ENCODE data around the gene THAP4.

The THAP4 gene

DNA sequence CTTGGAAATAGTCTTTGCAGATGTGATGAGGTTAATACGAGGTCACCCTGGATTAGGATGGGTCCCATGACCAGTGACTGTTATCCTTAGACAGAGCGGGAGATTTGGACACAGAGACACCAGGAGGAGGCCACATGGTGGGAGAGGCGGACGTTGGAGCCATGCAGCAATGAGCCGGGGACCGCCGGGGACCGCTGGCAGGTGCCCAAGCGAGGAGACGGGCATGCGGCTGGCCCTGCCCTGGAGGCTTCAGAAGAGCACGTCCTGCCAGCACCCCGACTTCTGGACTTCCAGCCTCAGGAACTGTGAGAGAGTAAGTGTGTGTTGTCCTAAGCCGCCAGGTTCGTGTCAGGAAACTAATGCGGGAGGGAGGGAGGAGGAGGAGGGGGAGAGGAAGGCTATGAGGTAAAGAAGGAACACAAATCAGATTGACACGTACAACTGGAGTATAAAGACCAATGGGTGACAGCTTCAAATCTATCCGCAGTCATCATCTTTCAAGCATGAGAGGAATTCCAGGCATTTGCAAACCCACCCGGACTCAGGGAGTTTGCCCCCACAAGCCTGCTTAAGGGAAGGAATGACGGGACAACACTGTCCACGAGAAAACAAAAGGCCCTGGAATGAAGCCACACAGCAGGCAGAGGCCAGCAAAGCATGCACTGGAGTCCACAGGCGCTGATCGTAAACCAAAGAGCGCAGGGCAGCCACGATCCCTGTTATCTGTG lies 90.0 kb downstream of the THAP4 start:
- DNase-seq (ENCODE audit: low read depth), result no peak

DNA sequence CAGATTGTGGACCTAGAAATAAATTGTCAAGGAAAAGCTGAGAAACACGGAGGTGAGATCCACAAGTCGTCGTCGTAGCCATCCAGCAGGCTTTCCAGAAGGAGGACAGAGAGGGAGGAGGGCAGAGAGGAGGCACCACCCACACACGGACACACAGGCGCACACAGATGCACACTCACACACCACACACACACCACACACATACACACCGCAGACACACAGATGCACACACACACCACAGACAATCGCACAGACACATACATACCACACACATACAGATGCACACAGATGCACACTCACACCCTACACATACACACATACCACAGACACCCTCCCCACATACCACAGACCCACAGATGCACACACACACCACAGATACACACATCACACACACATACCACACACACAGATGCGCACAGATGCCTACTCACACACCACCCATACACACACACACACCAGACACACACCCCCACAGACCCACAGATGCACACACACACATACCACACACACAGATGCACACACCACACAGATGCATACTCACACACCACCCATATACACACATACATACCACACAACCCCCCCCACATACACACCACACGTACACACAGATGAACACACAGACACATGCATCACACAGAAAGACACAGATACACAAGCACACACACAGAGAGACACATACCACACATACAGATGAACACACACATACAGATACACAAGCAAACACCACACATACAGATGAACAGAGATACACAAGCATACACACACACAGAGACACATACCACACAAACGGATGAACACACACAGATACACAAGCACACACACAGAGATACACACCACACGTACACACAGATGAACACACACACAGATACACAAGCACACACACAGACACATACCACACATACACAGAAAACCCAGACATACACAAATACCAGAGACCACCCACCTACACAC lies 91.2 kb downstream of the THAP4 start:
- no peak for DNase-seq (ENCODE audit: low read depth)

DNA sequence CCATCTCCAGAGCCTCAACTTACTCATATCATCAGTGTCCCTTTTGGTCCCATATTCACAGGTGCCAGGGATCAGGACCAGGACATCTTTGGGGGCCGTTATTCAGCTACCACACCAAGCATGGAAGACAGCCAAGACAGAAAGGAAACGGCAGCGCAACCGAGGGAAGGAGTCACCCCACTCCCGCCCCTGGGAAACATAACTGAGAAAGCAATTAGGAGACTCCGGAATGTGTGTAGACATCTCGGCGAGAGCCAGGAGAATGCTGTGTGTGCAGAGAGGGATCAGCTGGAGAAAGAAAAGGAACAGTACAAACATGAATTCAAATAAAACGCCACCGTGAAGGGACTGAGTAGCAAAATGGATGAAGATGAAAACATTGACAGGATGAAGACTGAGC lies 91.9 kb downstream of the THAP4 start:
- no peak for DNase-seq (ENCODE audit: low read depth)

DNA sequence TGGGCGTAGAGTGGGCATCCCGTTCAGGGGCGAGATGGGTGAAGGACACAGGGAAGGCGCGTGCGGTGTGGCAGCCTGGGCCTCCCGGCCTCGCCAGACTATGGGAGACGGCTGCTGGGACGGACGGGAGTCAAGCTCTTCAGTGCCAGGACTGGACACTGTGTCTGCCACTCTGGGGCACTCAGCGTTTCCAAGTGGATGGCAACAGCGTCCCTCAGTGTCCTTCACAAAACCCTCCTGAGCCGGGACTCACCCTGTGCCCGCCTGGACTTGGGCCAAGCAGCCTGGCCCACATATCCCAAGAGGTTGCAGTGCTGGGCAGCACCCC lies 94.7 kb downstream of the THAP4 start:
- DNase-seq (ENCODE audit: low read depth), result no peak

DNA sequence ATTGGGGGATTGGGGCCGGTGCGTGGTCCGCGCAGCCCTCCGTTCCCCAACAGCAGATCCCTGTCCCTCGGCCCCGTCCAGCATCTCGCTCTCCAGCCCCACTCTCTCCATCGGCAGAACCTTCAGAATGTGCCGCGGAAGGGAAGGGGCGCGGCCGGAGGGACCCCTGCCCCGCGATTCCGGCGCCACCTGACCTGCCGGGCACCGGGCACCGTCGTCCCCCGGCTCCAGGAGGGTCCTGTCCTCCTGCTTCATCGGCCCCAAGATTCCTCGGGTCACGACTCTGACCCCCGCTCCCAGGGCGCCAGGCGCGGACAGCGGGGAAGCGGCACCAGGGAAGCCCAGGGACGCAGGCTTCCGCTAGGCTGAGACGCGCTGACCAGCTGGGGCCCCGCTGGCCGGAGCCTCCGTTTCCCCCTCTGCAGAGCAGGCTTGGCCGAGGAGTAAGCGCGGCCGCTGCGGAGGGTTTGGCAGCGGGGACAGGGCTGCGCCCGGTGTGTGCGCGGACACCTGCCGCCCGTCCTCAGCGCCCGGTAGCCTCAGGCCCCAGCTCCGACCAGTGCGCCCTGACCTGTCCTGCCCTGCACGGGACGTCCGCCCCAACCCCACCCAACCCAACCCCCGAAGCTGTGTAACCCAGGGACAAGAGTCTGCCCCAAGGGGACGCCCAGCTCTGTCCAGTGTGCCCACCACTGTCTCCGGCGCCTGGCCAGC lies 95.2 kb downstream of the THAP4 start:
- no peak for DNase-seq (ENCODE audit: low read depth)

DNA sequence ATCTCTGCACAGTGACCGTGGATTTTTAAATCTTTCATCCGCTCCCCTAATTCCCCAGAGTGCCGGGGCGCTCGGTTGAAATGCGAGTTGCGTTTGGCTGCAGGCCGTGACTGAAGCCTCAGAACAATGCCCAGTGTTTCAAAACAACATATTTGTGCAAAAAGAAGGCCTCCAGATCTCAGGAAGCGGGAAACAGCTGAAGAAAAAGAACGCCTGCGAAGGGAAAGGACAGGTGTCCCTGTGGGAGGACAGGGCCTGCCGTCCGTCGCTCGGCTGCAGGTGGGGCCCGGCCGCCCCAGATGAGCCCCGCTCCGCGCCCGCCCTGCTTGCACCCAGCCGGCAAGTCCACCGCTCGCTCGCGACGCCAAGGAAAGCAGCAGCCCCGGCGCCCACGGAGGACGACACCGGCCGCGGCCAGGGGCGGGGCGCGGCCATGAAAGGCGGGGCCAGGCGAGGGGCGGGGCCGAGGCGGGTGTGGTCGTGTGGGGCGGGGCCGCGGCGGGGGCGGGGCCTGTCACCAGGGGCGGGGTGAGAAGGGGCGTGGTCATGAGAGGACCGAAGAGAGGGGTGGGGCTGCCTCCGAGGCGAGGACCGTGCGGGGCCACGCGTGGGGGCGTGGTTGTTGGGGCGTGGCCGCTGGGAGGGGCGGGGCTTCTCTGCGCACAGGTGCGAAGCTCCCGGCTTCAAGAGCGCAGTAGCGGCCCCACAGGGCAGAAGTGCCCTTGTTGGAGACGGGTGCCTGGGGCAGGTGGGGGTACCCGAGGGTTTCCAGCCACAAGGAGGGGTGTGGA lies 96.0 kb downstream of the THAP4 start:
- DNase-seq (ENCODE audit: low read depth), result peak; percentile 31

DNA sequence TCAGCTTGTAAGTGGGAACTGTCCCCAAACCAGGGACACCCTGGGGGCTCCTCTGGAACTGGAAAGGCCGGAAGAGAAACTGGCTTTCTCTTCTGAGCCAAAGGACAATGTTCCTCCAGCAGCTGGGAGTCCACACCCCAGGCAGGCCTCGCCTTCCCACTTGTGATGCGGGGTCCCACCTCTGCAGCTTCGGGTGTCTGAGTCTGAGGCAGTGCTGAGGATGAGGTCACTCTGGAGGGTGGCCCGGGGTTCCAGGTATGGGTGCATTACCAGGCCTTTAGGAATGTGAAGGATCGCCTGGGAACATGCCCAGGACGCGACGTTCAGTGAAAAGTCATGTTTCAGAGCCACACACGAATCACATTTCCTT lies 96.6 kb downstream of the THAP4 start:
- DNase-seq (ENCODE audit: low read depth), result no peak

DNA sequence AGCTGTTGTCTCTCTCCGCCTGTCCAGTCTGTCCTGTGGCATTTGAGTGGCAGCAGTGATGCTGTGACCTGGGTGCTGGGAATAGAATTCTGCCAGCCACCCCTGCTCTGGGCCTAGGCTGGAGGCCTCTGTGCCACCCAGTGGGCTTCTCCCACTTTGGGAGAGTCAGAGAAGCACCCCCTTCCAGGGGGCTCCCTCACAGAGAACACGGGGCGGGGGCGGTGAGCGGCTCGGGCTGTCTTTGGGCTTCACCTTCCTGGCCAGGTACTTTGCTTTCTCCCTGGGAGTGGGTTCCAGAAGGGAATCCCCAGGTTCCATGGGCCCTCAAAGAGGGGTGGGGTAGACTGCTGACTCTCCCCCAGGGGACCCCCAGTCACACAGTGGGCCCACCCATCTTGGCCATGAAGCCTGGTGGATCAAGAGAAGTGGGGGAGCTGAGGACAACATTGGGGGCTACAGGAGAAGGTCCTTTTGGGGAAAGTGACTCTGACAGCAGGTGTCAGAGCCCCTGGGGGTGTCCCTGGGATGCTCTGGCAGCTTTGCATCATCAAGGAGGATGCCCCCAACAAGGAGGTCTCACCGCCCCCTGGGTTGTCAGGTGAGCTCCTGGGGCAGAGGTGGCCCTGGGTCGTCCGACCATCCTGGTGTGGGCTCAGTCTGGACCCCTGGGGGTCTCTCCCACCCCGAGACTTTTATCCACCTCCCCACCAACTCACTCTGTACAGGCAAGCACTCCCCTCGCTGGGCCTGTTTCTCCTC lies 97.2 kb downstream of the THAP4 start:
- no peak for DNase-seq (ENCODE audit: low read depth)

DNA sequence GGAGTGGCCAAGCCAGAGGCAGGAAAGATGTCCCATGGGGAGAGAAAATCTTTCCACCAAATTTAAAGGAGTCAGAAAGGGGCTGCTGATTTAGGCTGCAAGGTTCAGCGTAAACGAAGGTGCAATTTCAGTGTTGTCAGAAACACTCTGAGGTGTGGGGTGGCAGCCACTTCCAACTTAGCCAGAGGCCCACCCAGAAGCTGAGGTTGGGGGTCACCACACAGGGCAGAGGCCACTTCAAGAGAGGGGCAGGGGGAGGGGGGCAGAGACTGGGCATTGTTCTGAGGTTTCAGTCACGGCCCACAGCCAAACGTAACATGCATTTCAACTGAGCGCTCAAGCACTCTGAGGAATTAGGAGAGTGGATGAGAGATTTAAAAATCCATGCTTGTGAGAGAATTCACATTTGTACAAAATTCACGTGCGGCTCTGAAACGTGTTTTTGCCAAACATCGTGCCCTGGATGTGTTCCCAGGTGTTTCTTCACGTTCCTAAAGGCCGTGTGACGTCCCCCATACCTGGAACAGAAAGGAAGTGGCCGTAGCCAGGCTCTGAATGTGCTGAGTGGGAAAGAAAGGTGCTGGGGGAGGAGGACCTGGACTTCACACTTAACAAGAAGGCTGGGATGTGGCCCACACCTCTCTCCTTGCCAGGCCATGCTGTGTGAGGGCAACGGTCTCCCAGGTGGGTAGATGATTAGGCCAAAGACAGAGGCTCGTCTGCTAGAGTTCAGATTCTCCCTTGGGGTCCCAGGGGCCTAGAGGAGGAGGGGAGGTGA lies 97.9 kb downstream of the THAP4 start:
- no peak for DNase-seq (ENCODE audit: low read depth)

DNA sequence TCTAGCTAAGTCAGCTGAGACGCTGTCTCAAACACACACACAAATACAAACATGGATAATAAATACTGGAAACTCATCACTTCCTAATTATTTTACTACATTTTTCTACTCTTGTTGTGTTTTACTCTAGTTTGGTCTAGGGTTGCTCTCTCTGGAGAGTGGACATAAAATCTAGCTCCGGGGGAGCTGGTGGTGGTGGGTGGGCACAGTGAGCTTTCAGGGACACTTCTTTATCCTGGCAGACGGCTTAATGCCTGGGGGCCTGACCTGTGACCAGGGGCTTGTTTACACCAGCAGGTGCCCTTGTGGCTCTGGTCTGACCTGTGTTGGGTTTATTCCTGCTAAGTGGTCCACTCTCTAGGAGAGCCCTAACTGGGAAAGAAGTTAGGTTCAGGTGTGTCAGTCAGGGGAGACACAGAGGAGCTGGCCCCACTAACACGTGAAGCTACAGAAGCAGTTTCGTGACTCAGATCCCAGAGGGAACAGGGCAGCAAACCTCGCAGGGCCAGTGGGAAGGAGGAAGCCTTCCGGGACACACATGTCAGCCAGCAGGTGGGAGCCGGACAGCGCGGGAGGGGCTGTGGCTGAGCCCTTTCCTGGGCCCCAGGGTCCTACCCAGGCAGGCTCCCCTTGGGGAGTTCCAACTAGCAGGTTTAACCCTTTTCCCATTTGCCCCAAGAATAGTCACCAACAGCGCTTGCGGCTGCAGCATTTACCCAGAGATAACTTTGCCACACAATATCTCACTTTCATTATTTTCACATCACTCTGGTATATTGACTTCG lies 100.9 kb downstream of the THAP4 start:
- DNase-seq (ENCODE audit: low read depth), result no peak

DNA sequence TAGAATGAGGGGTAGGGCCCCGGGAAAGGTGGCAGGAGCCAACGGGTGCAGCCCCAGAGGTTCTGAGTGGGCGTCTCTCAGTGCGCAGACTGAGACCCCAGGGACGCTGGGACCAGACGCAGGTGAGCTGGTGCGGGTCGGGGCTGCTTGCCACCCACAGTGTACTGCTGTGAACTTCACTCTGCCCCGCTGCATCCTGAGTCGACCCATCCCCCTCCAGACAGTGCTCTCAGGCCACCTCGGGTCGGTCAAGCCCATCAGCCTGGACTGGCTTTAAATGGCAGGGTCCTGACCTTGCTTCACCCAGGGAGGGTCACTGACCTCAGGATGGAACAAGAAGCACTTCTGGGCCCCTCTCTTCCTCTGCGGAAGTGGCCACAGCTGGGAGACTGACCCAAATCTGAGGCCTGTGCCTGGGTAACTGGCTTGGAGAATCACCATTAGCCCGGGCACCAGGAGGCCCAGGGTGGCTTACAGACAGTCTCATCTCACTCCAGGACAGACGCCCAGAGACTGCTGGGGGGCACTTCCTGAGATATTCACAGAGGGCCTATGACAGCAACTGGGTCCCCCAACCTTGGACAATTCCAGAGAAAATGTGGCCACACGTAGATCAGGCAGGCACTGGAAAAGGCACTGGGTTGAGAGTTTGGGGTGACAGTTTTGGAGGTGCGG lies 102.1 kb downstream of the THAP4 start:
- DNase-seq (ENCODE audit: low read depth), result no peak

Data from stimulated activated CD8-positive, alpha-beta memory T cell treated with anti-CD3 and anti-CD28 coated beads, Interleukin-12 subunit alpha, Interleukin-12 subunit beta, amount 100 ng/mL, for 4 hours (primary cell).